NCI-H146 treated with DMSO at 0.1 percent for 48 hours (cell line): Measurements from ENCODE around the gene FGB.

Experiments
- DNase-seq: peaks from one replicate; lab custom pipeline; 2025; ENCODE audit not compliant: unreplicated experiment; lab: John Stamatoyannopoulos, UW

Gene FGB

GRCh38 chr4:154565704-154566103 lies 2.9 kb downstream of the FGB start:
- DNase-seq, result no peak

GRCh38 chr4:154566639-154567204 lies 3.9 kb downstream of the FGB start:
- no peak for DNase-seq

- no peak for DNase-seq
Observed at GRCh38 chr4:154569028-154569427, 6.2 kb downstream of the FGB start.

- no peak for DNase-seq
Observed at GRCh38 chr4:154569584-154569983, 6.8 kb downstream of the FGB start.

GRCh38 chr4:154573190-154573870 lies 10.5 kb downstream of the FGB start:
- no peak for DNase-seq

GRCh38 chr4:154574311-154574710 lies 11.5 kb downstream of the FGB start:
- no peak for DNase-seq

- DNase-seq, result no peak
Observed at GRCh38 chr4:154577324-154577723, 14.5 kb downstream of the FGB start.

- DNase-seq, result no peak
Observed at GRCh38 chr4:154578919-154579318, 16.1 kb downstream of the FGB start.

- no peak for DNase-seq
Observed at GRCh38 chr4:154579927-154580326, 17.1 kb downstream of the FGB start.

GRCh38 chr4:154582723-154583122 lies 19.9 kb downstream of the FGB start:
- DNase-seq, result no peak

- no peak for DNase-seq
Observed at GRCh38 chr4:154583230-154583629, 20.4 kb downstream of the FGB start.

GRCh38 chr4:154583677-154584076 lies 20.9 kb downstream of the FGB start:
- no peak for DNase-seq

GRCh38 chr4:154584259-154584658 lies 21.4 kb downstream of the FGB start:
- no peak for DNase-seq

- no peak for DNase-seq
Observed at GRCh38 chr4:154585369-154586018, 22.7 kb downstream of the FGB start.

- no peak for DNase-seq
Observed at GRCh38 chr4:154586296-154587033, 23.7 kb downstream of the FGB start.

GRCh38 chr4:154588198-154588597 lies 25.4 kb downstream of the FGB start:
- no peak for DNase-seq

- no peak for DNase-seq
Observed at GRCh38 chr4:154589296-154590197, 26.7 kb downstream of the FGB start.

- DNase-seq, result no peak
Observed at GRCh38 chr4:154590329-154591006, 27.7 kb downstream of the FGB start, which contains the start of gene FGA. Gene FGA (minus strand): TSS chr4:154590742. CDS start chr4:154590687, 55 bp downstream.

GRCh38 chr4:154591890-154592289 lies 29.1 kb downstream of the FGB start:
- no peak for DNase-seq

GRCh38 chr4:154593868-154594267 lies 31.1 kb downstream of the FGB start:
- DNase-seq, result no peak
